NK-92 treated with Interleukin-12 subunit alpha and Interleukin-12 subunit beta, amount 100 ng/mL, for 24 hours (cell line): ENCODE data around the gene ZBTB5.

Source experiments
- DNase-seq: peaks from one replicate; lab custom pipeline; 2025; lab: John Stamatoyannopoulos, UW

Gene ZBTB5

DNA sequence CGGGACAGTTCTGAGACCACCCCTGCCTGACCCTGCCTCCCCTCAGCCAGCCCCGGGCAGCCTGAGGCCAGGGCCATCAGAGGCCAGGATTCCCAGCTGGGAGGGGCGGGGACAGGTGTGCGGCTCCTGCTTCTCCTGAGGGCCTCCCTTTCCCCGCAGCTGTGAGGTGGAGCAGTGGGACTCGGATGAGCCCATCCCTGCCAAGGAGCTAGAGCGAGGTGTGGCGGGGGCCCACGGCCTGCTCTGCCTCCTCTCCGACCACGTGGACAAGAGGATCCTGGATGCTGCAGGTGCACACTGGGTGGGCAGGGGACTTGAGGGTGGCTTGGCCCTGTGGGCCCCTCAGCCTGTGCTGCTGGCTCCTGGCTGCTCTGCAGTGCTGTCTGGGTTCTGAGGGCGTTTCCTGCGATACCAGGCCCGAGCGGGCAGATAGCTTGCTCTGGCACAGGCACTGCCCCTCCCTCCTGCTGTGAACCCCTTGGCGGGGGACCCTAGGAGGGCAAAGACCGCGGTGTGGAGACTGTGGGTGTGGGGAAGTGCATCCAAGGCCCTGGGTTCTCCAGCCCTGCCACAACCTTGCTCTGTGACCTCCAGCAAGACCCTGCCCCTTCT is 40.5 kb downstream of the ZBTB5 start:
- no peak for DNase-seq

DNA sequence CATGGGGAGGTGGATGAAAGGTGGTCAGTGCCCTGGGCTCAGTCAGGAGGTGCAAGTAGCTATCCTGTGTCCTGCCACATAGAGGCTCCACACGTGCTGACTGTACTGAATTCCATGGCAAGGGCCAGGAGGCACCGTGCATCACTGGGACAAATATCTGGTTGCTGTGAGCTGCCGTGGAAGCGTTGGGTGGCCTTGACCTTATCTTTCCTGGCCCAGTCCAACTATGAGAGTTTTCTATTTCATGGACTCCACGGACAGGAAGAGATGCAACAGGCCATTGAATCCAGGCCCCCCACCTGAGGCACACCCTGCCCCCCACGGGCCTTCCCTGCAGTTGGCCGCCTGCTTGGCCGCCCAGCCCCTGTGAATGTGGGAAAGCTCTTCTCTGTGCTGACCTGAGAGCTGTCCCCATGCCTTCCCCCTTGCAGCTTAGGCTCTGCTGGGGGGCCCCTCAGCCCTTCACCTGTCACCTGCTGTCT is 41.0 kb downstream of the ZBTB5 start:
- DNase-seq, result no peak

- no peak for DNase-seq
Measured at GRCh38 chr9:37423508-37423907, 41.7 kb downstream of the ZBTB5 start.

DNA sequence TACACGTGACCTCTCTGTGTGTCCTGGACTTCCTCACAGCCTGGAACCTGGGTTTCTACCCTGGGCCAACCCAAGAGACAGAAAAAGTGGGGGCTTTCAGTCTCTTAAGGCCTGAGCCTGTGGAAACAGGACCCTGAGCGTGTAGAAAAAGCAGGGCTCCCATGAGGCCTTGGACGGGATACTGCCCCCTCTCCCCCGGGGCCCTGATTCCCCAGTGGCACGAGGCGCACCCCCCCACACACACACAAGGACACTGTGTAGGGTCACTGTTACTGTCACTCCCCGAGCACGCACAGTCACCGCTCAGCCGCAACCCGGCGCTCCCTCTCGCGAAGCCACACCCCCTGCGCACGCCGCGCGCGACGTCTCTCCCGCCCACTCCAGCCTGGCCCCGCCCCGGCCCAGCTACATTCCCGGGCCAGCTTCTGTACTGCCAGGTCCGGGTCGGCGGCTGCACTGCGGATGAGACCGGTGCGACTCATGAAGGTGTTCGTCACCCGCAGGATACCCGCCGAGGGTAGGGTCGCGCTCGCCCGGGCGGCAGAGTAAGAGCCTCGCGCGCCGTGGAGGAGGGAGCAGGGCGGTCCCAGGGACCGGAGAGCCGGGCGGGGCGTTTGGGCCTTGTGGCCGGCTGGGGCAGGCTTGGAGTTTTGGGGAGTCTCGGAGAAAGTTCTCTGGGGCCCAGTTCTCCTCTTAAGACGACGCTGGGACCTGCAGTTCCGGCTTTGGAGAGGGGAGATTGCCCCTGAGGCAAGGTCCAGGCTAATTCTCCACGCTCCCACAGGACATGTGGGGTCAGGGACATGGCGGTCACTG is 42.8 kb downstream of the ZBTB5 start, which contains the start of gene GRHPR:
GRHPR (plus strand) TSS at position 408 of the 816 bp plus-strand sequence; CDS start at position 463, 55 bp downstream.
- DNase-seq, result peak; percentile 84

DNA sequence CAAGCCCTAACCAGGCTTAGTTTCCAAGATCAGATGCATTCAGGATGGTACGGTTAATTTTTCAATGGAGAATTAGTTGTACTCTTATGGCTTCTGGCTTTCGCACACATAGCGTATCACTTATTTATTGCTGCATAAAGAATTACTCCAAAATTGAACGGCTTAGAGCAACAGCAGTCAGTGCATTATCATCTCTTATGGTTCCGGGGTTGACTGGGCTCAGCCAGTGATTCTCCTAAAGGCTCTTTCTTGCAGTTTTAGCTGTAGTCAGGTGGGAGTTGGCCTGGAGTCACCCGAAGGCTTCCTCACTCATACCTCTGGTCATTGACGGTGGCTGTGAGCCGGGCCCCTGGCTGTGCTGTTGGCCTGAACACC is 43.3 kb downstream of the ZBTB5 start:
- DNase-seq, result no peak

GRCh38 chr9:37420271-37421215 is 44.7 kb downstream of the ZBTB5 start:
- no peak for DNase-seq

GRCh38 chr9:37419204-37419603 is 46.0 kb downstream of the ZBTB5 start:
- DNase-seq, result no peak

DNA sequence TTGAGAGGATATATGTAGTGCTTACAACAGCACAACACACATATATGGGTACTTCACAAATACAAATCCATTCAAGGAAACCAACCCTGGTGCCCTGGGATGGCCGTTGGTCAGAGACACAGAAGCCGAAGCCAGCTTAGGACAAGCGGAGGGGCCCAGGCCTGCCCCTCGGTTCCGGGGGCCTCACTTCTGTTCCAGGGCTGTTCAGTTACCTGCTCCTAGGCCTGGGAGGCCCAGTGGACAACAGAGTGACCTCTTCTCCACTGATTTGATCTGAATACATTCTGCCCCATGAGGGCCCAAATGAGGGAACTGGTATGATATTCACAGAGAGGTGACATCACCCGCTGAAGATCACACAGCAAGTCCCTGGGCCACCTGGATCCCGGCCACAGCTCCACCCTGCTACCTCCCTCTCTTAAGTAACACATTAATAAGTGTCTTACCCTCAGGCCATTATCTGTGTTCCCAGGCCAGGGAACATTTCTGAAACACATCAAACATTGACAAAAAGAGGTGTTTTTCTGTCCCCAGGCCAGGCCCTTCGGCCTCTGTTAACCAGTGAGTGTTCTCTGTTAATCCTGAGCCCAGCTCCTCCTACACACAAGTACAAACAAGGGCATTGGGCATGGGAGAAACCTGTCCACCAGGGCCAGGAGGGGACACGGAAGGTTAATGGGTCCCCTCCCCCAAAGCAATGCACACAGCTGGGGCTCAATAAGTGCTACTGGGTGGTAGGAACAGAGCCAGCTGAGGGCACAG is 47.2 kb downstream of the ZBTB5 start:
- DNase-seq, result no peak

DNA sequence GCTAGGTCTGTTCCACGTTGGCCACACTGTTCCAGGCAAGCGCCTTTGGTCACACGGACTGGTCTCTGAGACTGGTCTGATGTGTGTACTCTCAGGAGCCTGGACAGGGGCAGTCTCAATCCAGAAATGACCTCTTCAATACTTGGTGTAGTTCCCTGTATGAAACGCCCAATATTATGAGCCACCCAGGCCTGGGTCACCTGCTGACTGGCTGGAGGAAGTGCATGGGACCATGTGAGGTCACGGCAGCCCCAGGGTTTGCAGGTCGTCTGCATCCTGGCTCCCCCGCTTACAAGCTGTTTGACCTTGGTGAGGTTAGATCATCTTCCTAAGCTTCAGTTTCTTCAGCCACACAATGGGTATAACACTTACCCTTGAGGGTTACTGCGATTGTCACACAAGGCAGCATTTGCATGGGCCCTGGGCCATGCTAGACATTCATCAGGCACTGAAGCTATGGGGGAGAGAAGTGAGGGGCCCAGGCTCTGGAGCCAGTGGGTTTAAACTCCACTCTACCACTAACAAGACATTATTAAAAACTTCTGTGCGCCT is 47.9 kb downstream of the ZBTB5 start:
- no peak for DNase-seq

DNA sequence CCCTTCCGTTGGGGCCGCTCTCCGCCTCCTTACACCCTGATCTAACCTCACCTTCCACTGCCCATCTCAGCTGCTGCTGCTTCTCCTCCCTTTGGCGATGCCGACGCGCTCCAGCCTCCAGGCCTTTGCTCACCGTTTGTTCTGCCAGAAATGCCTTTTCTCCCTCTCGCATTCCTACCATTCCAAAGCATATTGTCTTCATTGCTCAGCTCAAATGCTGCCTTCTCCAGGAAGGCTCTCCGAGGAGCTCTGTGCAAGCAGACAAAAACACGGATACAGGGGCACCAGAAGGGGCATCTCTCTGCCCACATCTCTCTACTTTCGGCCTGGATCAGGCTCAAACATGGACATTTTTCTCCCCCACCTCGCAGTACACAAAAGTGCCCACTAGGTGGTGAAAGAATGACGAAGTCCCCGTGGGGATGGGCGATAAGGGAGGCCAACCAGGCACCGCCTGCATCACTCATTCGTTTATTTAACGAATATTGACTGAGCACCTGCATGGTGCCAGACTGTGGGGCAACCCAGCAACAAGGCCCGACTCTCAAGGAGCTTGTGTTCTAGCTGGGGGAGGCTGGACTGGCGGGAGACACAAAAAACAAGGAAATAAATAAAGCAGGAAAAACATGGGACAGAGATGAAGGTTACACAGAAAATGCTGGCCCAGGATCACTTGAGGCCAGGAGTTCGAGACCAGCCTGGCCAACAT is 50.1 kb downstream of the ZBTB5 start:
- DNase-seq, result peak; percentile 59

DNA sequence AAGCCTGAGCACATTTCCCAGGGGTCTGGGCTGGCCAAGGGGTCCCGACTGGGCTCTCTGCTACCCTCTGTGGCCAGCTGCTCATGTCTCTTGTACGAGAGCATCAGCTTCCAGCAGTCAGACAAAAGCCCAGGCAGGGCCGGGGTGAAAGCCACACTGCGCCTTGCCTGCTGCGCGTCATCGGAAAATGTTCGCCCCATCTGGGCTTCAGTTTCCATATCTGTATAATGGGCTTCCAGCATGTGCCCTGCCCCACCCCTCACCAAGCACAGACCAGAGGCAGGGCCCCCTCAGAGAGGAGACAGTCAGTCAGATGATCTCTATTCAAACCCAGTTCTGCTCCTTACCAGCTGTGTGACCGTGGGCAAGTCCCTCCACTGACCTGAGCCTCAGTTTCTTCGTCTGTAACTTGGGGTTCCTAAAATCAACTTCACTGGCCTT is 50.7 kb downstream of the ZBTB5 start:
- no peak for DNase-seq

- DNase-seq, result no peak
Measured at GRCh38 chr9:37413311-37413710, 51.9 kb downstream of the ZBTB5 start.

DNA sequence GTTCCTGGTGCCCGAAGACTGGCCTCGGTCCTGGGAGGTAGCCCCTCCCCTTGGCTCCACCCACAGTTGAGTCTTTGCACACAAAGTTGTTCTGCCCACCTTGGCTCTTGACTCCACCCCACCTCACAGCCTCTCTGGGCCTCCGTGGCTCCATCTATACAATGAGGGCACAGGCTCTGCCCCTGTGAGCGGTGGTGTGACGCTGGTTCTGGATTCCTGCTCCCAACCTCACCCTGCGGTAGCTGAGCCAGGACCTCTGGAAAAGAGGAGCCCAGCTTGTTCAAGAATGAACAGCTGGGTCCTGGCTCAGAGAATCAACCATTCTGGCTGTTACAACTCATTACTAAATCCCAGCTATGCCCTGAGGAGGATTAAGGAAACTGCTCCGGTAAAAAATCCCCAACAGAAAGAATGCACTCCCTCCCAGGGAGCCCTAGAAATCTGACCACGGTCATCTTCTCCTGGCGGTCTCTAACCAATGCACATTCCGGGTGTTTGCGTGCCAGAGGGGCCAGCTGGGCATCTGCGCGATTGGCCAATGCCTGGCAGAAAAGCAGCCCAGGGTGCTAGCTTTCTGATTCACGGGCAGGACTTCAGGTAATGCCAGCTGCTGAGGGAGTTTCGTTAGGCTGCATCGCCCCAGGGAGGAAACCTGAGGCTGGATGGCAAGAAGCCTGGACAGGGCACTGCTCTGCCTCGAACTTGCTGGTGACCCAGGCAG is 52.7 kb downstream of the ZBTB5 start:
- no peak for DNase-seq

GRCh38 chr9:37410969-37411785 is 54.1 kb downstream of the ZBTB5 start:
- DNase-seq, result no peak

DNA sequence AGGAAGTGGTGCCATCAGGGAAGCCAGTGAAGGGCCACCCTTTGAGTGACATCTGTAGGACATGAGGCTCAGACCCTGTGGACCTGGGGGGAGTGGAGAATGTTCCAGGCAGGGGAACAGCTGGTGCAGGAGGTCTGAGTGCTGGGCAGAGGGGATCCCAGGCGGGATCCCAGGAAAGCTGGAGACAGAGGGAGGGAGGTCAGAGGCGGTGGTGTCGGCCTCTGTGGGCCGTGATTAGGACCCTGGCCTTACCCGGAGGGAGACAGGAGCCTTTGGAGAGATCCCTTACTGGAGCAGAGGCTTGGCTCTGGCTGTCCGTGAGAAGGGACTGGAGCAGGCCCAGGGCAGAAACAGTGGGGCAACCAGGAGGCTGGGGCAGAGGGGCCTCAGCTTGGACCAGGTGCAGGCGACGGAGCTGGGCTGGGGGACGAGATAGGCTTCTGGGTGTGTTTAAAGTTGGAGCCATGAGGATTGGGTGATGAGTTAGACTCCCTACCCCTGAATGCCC is 54.8 kb downstream of the ZBTB5 start:
- DNase-seq, result no peak

GRCh38 chr9:37408933-37409710 is 56.1 kb downstream of the ZBTB5 start:
- peak; percentile 75 for DNase-seq

DNA sequence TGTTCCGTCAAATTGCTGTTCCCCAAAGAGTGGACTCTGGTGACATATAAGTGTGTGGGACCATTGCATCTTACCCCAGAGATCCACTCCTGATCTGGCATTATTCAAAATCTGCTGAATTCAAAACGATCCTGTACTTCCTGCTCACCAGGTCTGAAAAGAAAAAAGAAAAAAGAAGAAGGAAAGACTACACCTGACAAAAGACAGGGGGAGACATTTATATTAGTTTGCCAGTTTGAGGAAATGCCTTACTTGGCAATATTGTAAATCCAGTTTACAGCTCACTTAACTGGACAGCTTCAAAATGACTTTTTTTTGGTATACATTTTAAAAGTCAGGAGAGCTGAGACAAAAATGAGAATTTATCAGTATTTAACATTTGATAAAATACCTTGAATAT is 57.8 kb downstream of the ZBTB5 start:
- no peak for DNase-seq
